Measurements from ENCODE around the gene GBP7.

- no peak for TF ChIP-seq EZH2 (IDR thresholded peaks at IDR 0.05; ENCODE audit: borderline replicate concordance, low read depth, low read length, severe bottlenecking)
- TF ChIP-seq, protein P1, sequence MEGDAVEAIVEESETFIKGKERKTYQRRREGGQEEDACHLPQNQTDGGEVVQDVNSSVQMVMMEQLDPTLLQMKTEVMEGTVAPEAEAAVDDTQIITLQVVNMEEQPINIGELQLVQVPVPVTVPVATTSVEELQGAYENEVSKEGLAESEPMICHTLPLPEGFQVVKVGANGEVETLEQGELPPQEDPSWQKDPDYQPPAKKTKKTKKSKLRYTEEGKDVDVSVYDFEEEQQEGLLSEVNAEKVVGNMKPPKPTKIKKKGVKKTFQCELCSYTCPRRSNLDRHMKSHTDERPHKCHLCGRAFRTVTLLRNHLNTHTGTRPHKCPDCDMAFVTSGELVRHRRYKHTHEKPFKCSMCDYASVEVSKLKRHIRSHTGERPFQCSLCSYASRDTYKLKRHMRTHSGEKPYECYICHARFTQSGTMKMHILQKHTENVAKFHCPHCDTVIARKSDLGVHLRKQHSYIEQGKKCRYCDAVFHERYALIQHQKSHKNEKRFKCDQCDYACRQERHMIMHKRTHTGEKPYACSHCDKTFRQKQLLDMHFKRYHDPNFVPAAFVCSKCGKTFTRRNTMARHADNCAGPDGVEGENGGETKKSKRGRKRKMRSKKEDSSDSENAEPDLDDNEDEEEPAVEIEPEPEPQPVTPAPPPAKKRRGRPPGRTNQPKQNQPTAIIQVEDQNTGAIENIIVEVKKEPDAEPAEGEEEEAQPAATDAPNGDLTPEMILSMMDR (IDR thresholded peaks at IDR 0.05; ENCODE audit: borderline replicate concordance, extremely low read depth, low read length, poor library complexity, severe bottlenecking), result no peak
Observed at GRCh38 chr1:89195476-89195875, 19.7 kb upstream of the GBP7 start.

Data from DND-41 (cell line).